COLO668 (cell line): Measurements from ENCODE around the gene ERGIC2.
A peak's percentile ranks its signal among the peaks of the same experiment; 100 is the strongest.

Experiments used
- DNase-seq: peaks from one replicate; lab custom pipeline; 2025; ENCODE audit not compliant: unreplicated experiment; lab: John Stamatoyannopoulos, UW

Gene ERGIC2

DNA sequence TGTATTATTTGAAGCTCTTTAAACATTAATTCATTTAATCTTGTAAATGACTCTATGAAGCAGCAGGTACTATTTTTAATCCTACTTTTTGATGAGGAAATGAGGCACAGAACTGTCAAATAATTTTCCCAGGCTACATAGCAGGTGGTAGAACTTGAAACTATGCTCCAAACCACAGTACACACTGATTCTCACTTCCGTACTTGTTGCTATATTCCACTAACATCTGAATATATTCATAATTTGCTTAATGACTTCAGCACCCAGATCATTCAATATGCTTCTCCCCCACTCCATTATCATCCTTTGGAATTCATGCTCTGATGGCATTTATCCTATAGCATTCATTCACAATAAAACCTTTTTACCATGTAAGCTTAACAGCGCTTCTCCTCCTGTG, 4.9 kb downstream of the ERGIC2 start:
- DNase-seq, result no peak

- no peak for DNase-seq
Observed at GRCh38 chr12:29374913-29375312, 6.1 kb downstream of the ERGIC2 start.

- no peak for DNase-seq
Observed at GRCh38 chr12:29374012-29374411, 7.0 kb downstream of the ERGIC2 start.

DNA sequence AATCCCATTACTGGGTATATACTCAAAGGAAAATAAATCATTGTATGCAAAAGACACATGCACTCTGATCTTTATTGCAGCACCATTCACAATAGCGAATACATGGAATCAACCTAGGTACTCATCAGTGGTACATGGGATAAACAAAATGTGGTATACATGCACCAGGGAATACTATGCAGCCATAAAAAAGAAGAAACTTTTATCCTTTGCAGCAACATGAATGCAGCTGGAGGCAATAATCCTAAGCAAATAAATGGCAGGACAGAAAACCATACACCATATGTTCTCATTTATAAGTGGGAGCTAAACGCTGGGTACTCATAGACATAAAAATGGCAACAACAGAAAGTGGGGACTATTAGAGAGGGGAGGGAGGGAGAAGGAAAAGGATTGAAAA, 15.9 kb downstream of the ERGIC2 start:
- no peak for DNase-seq

GRCh38 chr12:29354954-29355353, 26.0 kb downstream of the ERGIC2 start:
- no peak for DNase-seq

DNA sequence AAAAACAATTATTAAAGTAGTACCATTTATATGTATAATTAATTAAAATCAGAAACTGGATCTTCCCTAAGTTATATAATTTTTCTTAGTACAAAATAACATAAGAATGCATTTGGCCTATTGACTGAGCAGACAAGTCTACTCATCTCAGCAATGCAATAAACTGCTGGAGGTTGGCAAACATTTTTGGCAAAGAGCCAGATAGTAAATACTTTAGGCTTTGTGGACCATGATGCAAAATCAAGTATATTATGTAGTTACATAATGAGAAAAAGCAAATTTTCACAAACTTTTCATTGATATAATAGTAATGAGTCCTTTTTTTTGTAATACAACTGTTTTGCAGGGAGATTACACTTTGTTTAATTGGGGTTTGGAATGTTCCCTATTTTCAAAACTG, 30.9 kb downstream of the ERGIC2 start:
- DNase-seq, result no peak

GRCh38 chr12:29346769-29347421, 34.1 kb downstream of the ERGIC2 start:
- DNase-seq, result no peak

- no peak for DNase-seq
Observed at GRCh38 chr12:29343022-29343799, 37.8 kb downstream of the ERGIC2 start.

DNA sequence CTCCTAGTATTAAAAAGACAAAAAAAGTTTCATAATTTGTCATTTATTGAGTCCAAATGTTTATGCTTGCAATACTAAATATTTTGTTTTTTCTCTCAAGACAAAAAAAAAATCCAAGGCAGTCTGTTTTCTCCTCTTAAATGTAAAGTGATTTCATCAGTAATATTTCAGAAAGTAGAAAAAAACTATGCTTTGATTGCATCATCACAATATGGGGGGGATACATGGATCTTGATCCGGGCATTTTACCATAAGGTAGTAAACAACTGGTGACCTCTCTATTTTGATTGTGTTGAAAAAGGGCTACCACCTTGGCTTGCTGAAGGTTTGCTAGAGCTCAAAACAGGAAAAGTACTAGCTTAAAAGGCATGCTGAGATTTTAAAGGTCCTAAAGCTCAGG, 43.6 kb downstream of the ERGIC2 start:
- no peak for DNase-seq

- no peak for DNase-seq
Observed at GRCh38 chr12:29334937-29335336, 46.0 kb downstream of the ERGIC2 start.

DNA sequence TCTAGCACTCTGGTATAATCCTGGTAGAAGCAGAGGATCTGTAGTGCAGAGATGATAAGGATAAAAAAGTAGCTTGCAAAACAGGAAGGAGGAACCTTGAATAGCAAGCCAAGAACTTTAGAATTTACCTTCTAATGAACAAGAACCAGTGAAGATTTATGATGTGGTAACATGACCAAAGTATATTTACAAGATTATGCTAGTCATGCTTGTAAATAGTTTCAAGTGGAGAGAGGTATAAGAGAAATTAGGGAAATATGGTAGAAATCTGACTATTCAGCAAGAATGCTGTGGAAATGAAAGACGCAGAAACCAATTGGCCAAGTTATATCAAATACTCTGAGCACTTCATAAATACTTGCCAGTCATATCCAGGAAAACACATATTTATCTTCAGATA, 47.8 kb downstream of the ERGIC2 start:
- no peak for DNase-seq

DNA sequence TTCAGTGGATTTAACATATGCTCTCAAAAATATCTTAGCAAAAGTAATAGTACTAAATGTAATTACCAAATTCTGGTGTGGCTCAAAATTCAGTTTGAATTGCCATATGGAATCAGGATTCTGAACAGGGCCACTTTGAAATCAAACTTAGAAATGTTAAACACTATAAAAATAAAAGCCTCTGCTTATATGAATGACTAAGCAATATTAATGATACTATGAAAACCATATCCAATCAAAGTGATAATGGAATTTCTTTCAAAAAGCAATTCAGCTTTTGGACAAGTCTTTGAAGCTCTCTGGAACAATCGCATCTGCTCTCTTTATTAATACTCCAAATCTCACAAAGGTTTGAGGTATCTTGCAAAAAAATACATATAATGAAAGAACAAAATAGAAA, 51.6 kb downstream of the ERGIC2 start:
- no peak for DNase-seq

DNA sequence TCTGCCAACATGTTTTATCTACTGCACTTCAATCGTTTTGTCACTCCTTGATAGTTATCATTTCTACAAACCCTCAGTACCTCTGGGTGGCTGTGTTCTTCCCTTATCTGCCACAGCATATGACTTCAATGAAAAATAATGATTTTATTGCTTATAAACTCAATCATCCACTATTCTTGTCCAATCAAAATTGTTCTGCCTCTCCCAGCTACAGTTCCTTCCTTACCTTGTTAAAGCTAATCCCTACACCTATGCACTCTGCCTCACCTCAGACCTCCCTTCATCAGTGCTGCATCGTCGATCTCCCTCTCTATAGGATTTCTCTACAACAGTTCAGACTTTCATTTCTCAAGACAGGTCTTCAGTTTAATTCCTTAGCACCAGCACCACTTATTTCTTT, 58.8 kb downstream of the ERGIC2 start:
- DNase-seq, result no peak

- DNase-seq, result no peak
Observed at GRCh38 chr12:29320295-29321085, 60.5 kb downstream of the ERGIC2 start.

GRCh38 chr12:29317556-29318363, 63.2 kb downstream of the ERGIC2 start:
- peak; percentile 25 for DNase-seq

GRCh38 chr12:29316752-29317151, 64.2 kb downstream of the ERGIC2 start:
- DNase-seq, result no peak

DNA sequence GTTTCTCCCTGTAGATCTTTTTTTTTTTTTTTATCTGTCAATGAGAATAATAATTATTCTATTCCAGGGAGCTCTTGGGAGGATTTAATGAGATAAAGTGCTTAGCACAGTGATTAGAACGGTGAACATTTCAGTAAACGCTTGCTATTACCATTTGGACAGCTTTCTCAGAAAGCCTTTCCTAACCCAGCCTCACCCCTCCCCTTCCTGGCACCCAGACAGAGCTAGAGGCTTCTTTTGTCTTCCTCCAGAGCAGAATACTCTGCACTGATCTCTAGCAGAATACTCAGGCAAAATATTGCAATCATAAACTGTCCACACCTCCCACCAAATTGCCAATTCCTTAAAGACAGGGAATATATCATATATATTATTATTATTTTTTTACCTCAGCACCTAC, 66.6 kb downstream of the ERGIC2 start:
- DNase-seq, result no peak

DNA sequence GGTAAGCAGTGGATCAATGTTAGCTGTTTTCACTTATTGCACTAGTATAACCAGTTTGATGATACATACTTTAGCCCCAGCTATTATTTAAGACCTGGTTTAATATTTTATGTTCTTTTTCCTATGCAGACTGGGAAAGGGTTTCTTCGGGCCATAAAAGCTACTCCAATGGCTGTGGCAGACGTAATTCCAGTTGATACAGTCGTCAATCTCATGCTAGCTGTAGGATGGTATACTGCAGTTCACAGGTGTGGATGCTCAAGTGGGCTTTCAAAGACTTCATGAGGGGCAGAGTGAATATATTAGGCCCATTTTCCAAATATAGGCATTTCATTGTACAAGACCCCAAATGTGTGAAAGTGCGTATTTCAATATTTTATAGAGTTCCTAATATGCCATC, 70.1 kb downstream of the ERGIC2 start:
- DNase-seq, result no peak

DNA sequence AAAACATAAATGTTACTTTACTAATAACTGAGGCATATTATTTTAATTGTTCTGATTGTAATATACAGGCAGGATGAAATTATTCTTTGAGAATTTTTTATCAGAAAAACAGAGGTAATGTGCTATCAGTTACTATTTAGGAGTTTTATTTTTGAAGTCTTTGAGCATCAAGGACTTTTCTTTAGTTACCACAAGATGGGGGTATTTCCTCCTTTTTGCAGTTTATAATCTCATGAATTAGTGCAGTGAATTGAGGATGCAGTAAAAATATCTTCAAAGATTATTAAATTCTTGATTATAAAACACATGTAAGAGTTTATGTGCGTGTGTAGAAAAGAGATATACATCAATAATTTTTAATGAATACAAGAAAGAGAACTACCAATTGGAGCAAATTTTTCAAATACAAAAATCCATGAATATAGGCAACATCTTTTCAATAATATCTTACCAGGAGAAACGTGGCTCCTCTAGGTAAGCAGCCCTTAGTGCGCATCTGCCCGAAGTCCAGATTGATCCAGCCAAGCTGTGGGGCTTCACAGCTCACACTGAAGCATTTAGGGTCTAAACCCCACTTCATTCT, 71.6 kb downstream of the ERGIC2 start:
- DNase-seq, result no peak

DNA sequence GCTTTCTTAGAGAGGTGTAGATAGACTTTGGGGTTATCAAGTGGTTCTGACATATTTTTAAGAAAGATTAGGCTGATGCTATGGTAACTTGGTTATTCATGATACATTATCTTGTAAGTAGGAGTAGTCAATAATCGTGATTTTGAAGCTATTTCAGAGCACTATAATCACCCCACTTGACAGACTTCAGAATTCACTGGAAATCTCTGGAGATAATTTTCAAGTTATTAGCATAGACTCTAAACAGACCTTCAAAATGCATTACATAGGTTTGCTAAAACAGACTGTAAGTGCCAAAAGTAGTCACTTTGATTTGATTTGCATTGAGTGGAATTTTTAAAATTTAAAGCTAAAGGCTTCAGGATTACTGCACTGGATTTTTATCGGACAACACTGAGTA, 74.3 kb downstream of the ERGIC2 start:
- DNase-seq, result no peak

- DNase-seq, result no peak
Observed at GRCh38 chr12:29306266-29306665, 74.7 kb downstream of the ERGIC2 start.
